ENCODE data around the gene PIK3R6. TPM values are rescaled to one million over a fixed set of nuclear protein-coding genes. Genes with fewer than 3 reads are reported as not detected.

The PIK3R6 gene
- total and polyA plus RNA-seq, 2 experiments from 2014 or later = 0.11 to 0.24 TPM

DNA sequence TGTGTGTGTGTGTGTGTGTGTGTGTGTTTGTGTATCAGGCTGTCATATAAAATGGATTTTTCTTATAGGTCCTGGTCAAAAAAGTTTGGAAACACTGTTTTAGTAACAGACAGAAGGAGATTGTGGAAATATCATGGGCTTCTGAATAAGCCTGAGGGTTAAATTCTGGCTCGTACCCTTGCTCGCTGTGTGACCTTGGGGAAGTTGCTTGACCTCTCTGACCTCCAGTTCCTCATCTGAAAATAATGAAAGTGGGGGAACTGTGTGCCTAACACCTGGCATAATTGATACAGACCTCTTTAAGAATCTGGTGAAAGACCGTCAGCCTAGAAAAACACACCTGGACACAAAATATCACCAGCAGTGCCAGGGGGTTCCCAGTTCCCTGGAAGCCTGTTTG lies 25.6 kb upstream of the PIK3R6 start:
- H4K20me1 ChIP-seq (replicated peaks; ENCODE audit: insufficient read depth) = no peaks in the 10 kb centered on the region
- TF ChIP-seq NANOG (IDR thresholded peaks at IDR 0.05; ENCODE audit: borderline replicate concordance) (no peak), CREB1 (CRISPR knock-in tag; IDR thresholded peaks at IDR 0.05; ENCODE audit: low read depth) (no peak), POLR2AphosphoS5 (IDR thresholded peaks at IDR 0.05; ENCODE audit: low read depth) (no peak)
- TF ChIP-seq, protein P1, sequence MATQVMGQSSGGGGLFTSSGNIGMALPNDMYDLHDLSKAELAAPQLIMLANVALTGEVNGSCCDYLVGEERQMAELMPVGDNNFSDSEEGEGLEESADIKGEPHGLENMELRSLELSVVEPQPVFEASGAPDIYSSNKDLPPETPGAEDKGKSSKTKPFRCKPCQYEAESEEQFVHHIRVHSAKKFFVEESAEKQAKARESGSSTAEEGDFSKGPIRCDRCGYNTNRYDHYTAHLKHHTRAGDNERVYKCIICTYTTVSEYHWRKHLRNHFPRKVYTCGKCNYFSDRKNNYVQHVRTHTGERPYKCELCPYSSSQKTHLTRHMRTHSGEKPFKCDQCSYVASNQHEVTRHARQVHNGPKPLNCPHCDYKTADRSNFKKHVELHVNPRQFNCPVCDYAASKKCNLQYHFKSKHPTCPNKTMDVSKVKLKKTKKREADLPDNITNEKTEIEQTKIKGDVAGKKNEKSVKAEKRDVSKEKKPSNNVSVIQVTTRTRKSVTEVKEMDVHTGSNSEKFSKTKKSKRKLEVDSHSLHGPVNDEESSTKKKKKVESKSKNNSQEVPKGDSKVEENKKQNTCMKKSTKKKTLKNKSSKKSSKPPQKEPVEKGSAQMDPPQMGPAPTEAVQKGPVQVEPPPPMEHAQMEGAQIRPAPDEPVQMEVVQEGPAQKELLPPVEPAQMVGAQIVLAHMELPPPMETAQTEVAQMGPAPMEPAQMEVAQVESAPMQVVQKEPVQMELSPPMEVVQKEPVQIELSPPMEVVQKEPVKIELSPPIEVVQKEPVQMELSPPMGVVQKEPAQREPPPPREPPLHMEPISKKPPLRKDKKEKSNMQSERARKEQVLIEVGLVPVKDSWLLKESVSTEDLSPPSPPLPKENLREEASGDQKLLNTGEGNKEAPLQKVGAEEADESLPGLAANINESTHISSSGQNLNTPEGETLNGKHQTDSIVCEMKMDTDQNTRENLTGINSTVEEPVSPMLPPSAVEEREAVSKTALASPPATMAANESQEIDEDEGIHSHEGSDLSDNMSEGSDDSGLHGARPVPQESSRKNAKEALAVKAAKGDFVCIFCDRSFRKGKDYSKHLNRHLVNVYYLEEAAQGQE (IDR thresholded peaks at IDR 0.05; ENCODE audit: unreplicated experiment) = no peak
- TF ChIP-seq, protein P2, sequence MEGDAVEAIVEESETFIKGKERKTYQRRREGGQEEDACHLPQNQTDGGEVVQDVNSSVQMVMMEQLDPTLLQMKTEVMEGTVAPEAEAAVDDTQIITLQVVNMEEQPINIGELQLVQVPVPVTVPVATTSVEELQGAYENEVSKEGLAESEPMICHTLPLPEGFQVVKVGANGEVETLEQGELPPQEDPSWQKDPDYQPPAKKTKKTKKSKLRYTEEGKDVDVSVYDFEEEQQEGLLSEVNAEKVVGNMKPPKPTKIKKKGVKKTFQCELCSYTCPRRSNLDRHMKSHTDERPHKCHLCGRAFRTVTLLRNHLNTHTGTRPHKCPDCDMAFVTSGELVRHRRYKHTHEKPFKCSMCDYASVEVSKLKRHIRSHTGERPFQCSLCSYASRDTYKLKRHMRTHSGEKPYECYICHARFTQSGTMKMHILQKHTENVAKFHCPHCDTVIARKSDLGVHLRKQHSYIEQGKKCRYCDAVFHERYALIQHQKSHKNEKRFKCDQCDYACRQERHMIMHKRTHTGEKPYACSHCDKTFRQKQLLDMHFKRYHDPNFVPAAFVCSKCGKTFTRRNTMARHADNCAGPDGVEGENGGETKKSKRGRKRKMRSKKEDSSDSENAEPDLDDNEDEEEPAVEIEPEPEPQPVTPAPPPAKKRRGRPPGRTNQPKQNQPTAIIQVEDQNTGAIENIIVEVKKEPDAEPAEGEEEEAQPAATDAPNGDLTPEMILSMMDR (conservative IDR thresholded peaks at IDR 0.05; ENCODE audit: low read depth in 2 of 2) = no peak
- H3K9me3 Mint-ChIP-seq = no peaks in the 10 kb centered on the region
- no peak overlapping the region for H3K4me2 ChIP-seq
- H3F3A ChIP-seq (replicated peaks; ENCODE audit: low read depth) = no peaks in the 10 kb centered on the region
- H3K4me3 ChIP-seq = no peak overlapping the region
- no peaks in the 10 kb centered on the region; the same call in 1 of the 2 replicates for H3K4me1 ChIP-seq (ENCODE audit: insufficient read depth)
- peaks cover 6% of the 10 kb centered on the region for H3K27me3 Mint-ChIP-seq (ENCODE audit: insufficient read depth, low read depth, poor library complexity)
- H3K27ac ChIP-seq (ENCODE audit: low read depth) = no peak overlapping the region
- DNase-seq (ENCODE audit: low spot score) (no peak), ATAC-seq (no peak)
- H2AFZ ChIP-seq = no peak overlapping the region
- H3K27me3 ChIP-seq (ENCODE audit: insufficient read depth) = no peaks in the 10 kb centered on the region
- no peaks in the 10 kb centered on the region for H3K36me3 Mint-ChIP-seq (ENCODE audit: low read depth)
- H3K79me2 ChIP-seq (replicated peaks; ENCODE audit: insufficient read depth) = no peaks in the 10 kb centered on the region
- H3K4me3 Mint-ChIP-seq = no peak overlapping the region
- no peak overlapping the region for H3K27ac Mint-ChIP-seq
- H3K9me2 ChIP-seq (ENCODE audit: insufficient read depth) = no peaks in the 10 kb centered on the region
- peaks cover 25% of the 10 kb centered on the region for H3K4me1 Mint-ChIP-seq
- no peaks in the 10 kb centered on the region for H3K36me3 ChIP-seq (ENCODE audit: insufficient read depth)

DNA sequence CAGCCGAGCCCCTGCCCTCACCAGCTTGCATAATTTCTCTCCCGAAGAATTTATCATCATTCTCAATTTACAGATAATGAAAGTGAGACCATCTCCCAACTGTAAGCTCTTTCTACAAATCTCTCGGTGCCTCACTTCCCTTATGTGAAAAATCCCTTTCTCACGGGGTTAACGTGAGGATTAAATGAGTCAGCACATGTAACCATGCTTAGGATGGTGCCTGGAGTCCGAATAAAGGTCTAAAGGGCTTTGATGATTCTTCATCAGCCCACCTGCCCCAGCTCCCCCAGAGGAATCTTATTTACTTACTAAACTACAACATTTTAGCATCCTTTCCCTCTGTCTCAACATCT lies 24.8 kb upstream of the PIK3R6 start:
- DNase-seq (ENCODE audit: low spot score) = no peak
- H3K4me3 Mint-ChIP-seq = no peak overlapping the region
- H4K20me1 ChIP-seq (replicated peaks; ENCODE audit: insufficient read depth) = no peaks in the 10 kb centered on the region

More for the DNA sequence above, 24.8 kb upstream of the PIK3R6 start:
- no peak overlapping the region for H3K4me2 ChIP-seq
- no peaks in the 10 kb centered on the region for H3K36me3 ChIP-seq (ENCODE audit: insufficient read depth)
- H3K4me1 ChIP-seq (ENCODE audit: insufficient read depth) = no peaks in the 10 kb centered on the region; the same call in 1 of the 2 replicates
- TF ChIP-seq, protein P1 (IDR thresholded peaks at IDR 0.05; ENCODE audit: unreplicated experiment) = no peak
- H3F3A ChIP-seq (replicated peaks; ENCODE audit: low read depth) = no peaks in the 10 kb centered on the region
- no peak for ATAC-seq
- H3K36me3 Mint-ChIP-seq (ENCODE audit: low read depth) = no peaks in the 10 kb centered on the region
- H3K9me3 Mint-ChIP-seq = no peaks in the 10 kb centered on the region
- H3K27ac Mint-ChIP-seq = no peak overlapping the region
- H3K4me3 ChIP-seq = no peak overlapping the region
- no peaks in the 10 kb centered on the region for H3K9me2 ChIP-seq (ENCODE audit: insufficient read depth)
- peaks cover 5% of the 10 kb centered on the region for H3K27me3 Mint-ChIP-seq (ENCODE audit: insufficient read depth, low read depth, poor library complexity)
- H2AFZ ChIP-seq = no peak overlapping the region
- H3K27me3 ChIP-seq (ENCODE audit: insufficient read depth) = no peaks in the 10 kb centered on the region
- peaks cover 25% of the 10 kb centered on the region for H3K4me1 Mint-ChIP-seq
- H3K79me2 ChIP-seq (replicated peaks; ENCODE audit: insufficient read depth) = no peaks in the 10 kb centered on the region
- H3K27ac ChIP-seq (ENCODE audit: low read depth) = no peak overlapping the region
